ENCODE data around the gene RIOX2. TPM values are rescaled to one million over a fixed set of nuclear protein-coding genes. Genes with fewer than 3 reads are reported as not detected.

RIOX2 gene
- total RNA-seq, 1 donor from 2014 or later, result 12.3 TPM

DNA sequence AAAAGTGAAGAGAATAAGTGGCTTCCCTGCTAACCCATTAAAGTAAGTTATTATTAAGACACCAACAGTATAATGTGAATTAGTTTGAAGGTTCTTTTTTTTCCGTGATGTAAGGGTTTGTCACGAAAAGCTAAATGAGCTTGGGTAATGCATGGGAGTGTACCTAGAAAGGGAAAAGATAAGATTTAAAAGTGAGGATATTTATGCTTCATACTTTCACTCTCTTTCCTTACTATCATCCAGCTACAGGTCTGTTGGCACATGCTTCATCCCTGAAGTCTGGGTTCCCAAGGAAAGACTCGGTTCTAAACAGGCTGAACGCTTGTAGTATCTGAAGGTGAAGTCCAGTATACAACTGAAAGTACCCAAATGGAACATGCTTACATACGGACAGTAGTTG lies 26.9 kb upstream of the RIOX2 start:
- TF ChIP-seq, protein P1, sequence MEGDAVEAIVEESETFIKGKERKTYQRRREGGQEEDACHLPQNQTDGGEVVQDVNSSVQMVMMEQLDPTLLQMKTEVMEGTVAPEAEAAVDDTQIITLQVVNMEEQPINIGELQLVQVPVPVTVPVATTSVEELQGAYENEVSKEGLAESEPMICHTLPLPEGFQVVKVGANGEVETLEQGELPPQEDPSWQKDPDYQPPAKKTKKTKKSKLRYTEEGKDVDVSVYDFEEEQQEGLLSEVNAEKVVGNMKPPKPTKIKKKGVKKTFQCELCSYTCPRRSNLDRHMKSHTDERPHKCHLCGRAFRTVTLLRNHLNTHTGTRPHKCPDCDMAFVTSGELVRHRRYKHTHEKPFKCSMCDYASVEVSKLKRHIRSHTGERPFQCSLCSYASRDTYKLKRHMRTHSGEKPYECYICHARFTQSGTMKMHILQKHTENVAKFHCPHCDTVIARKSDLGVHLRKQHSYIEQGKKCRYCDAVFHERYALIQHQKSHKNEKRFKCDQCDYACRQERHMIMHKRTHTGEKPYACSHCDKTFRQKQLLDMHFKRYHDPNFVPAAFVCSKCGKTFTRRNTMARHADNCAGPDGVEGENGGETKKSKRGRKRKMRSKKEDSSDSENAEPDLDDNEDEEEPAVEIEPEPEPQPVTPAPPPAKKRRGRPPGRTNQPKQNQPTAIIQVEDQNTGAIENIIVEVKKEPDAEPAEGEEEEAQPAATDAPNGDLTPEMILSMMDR (IDR thresholded peaks at IDR 0.05; ENCODE audit: partially characterized antibody, unreplicated experiment), result no peak
- DNase-seq, result no peak
- H3K27ac Mint-ChIP-seq (ENCODE audit: unreplicated experiment), result no peak overlapping the region
- no peaks in the 10 kb centered on the region for H3K27me3 Mint-ChIP-seq (ENCODE audit: unreplicated experiment)
- no peak overlapping the region for H3K4me3 Mint-ChIP-seq (ENCODE audit: unreplicated experiment)
- H3K4me1 Mint-ChIP-seq (ENCODE audit: low read depth, unreplicated experiment), result no peaks in the 10 kb centered on the region
- no peaks in the 10 kb centered on the region for H3K9me3 Mint-ChIP-seq (ENCODE audit: unreplicated experiment)
- no peaks in the 10 kb centered on the region for H3K36me3 Mint-ChIP-seq (ENCODE audit: unreplicated experiment)

- Mint-ChIP-seq H3K4me1 (ENCODE audit: low read depth, unreplicated experiment) (no peaks in the 10 kb centered on the region), H3K4me3 (ENCODE audit: unreplicated experiment) (no peak overlapping the region), H3K27ac (ENCODE audit: unreplicated experiment) (no peak overlapping the region), H3K9me3 (ENCODE audit: unreplicated experiment) (no peaks in the 10 kb centered on the region), H3K36me3 (ENCODE audit: unreplicated experiment) (no peaks in the 10 kb centered on the region), H3K27me3 (ENCODE audit: unreplicated experiment) (no peaks in the 10 kb centered on the region)
- TF ChIP-seq, protein P1 (IDR thresholded peaks at IDR 0.05; ENCODE audit: partially characterized antibody, unreplicated experiment), result no peak
- DNase-seq, result no peak
Observed at GRCh38 chr3:97996988-97997387, 24.8 kb upstream of the RIOX2 start.

GRCh38 chr3:97994328-97994945 lies 22.2 kb upstream of the RIOX2 start:
- no peaks in the 10 kb centered on the region for H3K9me3 Mint-ChIP-seq (ENCODE audit: unreplicated experiment)
- TF ChIP-seq, protein P1 (IDR thresholded peaks at IDR 0.05; ENCODE audit: partially characterized antibody, unreplicated experiment), result no peak
- H3K27ac Mint-ChIP-seq (ENCODE audit: unreplicated experiment), result no peak overlapping the region
- no peak for DNase-seq
- no peak overlapping the region for H3K4me3 Mint-ChIP-seq (ENCODE audit: unreplicated experiment)
- no peaks in the 10 kb centered on the region for H3K4me1 Mint-ChIP-seq (ENCODE audit: low read depth, unreplicated experiment)
- H3K27me3 Mint-ChIP-seq (ENCODE audit: unreplicated experiment), result no peaks in the 10 kb centered on the region
- H3K36me3 Mint-ChIP-seq (ENCODE audit: unreplicated experiment), result no peaks in the 10 kb centered on the region

GRCh38 chr3:97993526-97993925 lies 21.3 kb upstream of the RIOX2 start:
- Mint-ChIP-seq H3K4me1 (ENCODE audit: low read depth, unreplicated experiment) (no peaks in the 10 kb centered on the region), H3K9me3 (ENCODE audit: unreplicated experiment) (no peaks in the 10 kb centered on the region), H3K27me3 (ENCODE audit: unreplicated experiment) (no peaks in the 10 kb centered on the region), H3K4me3 (ENCODE audit: unreplicated experiment) (no peak overlapping the region), H3K36me3 (ENCODE audit: unreplicated experiment) (no peaks in the 10 kb centered on the region), H3K27ac (ENCODE audit: unreplicated experiment) (no peak overlapping the region)
- TF ChIP-seq, protein P1 (IDR thresholded peaks at IDR 0.05; ENCODE audit: partially characterized antibody, unreplicated experiment), result no peak
- DNase-seq, result no peak

GRCh38 chr3:97992547-97993173 lies 20.4 kb upstream of the RIOX2 start:
- Mint-ChIP-seq H3K4me3 (ENCODE audit: unreplicated experiment) (no peak overlapping the region), H3K36me3 (ENCODE audit: unreplicated experiment) (no peaks in the 10 kb centered on the region), H3K9me3 (ENCODE audit: unreplicated experiment) (no peaks in the 10 kb centered on the region), H3K27ac (ENCODE audit: unreplicated experiment) (no peak overlapping the region), H3K27me3 (ENCODE audit: unreplicated experiment) (no peaks in the 10 kb centered on the region), H3K4me1 (ENCODE audit: low read depth, unreplicated experiment) (no peaks in the 10 kb centered on the region)
- TF ChIP-seq, protein P1 (IDR thresholded peaks at IDR 0.05; ENCODE audit: partially characterized antibody, unreplicated experiment), result no peak
- no peak for DNase-seq
